HG03575 (cell line): ENCODE results near the gene XRCC1.
"Not testable (repeated sequence)": the region's sequence is repeated elsewhere in the genome, so short reads cannot be mapped to it uniquely, and the experiment has no call there.

Experiments used
- ATAC-seq: cut with Tn5 transposase; IDR thresholded peaks from one replicate; pipeline ENCODE4 v1.9.1; 2021; ENCODE audit not compliant: unreplicated experiment, insufficient number of reproducible peaks, low FRiP score; ENCODE audit errors: extremely low read depth

The XRCC1 gene

GRCh38 chr19:43532571-43532961, 42.8 kb downstream of the XRCC1 start:
- no peak for ATAC-seq

- ATAC-seq, result no peak
Observed at GRCh38 chr19:43527860-43528622, 47.3 kb downstream of the XRCC1 start.

GRCh38 chr19:43526884-43527859, 48.2 kb downstream of the XRCC1 start, which contains the start of gene ETHE1:
TSS of gene ETHE1 (minus strand) at chr19:43527201. CDS start at chr19:43527177, 24 bp downstream.
- no peak for ATAC-seq

DNA sequence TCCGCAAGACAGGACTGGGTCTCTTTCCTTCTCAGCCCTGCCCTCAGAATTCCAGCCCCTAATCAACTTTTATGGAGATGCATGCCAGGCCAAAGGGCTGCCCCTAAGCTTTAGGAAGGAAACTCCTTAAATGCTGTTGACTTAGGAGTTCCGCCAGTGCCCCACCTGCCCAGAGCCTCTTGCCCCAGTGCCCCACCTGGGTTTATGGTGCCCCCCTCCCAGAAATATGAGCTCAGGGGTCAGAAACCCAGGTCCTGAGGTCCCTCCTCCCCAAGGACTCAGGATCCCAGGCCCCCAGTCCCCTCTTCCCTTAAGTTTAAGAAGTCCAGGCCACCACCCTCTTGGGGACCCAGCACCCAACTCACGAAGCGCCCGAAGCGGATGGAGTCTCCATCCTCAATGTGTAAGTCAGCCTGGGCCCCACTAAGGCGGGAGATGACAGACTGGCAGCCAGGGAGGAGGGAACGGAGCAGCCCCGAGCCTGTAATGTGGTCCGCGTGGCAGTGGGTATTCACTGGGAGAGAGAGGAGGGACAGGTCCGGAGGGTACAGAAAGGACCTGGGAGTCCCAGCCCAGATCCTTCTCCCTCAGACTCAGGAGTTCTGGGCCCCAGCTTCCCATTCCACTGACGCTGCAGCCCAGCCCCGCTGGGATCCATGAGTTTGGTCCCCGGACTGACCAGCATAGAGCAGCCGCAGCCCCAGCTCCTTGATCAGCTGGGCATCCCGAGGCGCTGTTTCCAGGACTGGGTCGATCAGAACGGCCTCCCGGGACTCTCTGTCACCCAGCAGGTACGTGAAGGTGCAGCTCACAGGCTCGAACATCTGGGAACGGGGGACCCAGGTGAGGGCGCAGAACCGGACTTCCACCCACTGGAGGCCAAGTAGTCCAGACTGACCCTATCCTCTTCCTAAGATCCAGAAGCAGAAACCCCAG, 49.2 kb downstream of the XRCC1 start:
- ATAC-seq, result no peak

GRCh38 chr19:43524922-43525835, 50.1 kb downstream of the XRCC1 start:
- no peak for ATAC-seq

GRCh38 chr19:43523696-43524095, 51.6 kb downstream of the XRCC1 start:
- not testable (repeated sequence) for ATAC-seq

GRCh38 chr19:43522929-43523328, 52.4 kb downstream of the XRCC1 start:
- no peak for ATAC-seq

DNA sequence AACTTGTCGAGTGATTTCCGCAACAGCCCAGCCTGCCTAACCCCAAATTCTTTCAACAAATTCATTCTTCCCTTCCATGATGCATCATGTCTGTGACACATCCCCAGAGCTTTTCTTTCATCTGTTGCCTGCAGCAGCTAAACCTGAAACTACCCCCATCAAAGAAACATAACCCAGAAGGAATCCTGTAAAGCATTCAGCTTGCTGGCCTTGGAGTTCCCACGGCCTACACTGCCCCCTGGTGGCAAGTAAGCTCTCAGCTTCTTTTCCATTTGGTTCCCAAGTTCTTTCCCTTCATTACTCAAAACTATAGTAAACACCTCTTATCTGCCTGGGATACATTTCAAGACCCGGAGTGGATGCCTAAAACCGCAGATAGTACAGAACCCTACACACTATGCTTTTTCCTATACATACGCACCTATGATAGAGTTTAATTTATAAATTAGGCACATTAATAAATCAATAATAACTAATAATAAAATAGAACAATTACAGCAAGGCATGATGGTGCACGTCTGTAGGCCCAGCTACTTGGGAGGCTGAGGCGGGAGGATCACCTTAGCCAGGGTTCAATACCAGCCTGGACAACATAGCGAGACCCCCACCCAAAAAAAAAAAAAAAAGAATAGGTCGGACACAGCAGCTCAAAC, 55.8 kb downstream of the XRCC1 start:
- no peak for ATAC-seq

DNA sequence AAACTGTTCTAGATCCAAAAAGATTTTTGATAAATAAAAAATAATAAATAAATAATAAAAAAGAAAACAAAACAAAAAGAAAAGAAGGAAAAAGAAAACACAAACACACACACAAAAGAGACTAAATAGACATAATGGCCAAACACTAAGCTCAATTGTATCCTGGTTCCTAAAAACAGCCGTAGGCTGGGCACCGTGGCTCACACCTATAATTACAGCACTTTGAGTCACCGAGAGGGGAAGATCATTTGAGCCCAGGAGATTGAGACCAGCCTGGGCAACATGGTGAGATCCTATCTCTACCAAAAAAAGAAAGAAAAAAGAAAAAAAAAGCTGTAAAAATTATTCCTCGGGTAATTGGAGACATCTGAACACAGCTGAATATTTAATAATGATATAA, 57.3 kb downstream of the XRCC1 start:
- no peak for ATAC-seq

- not testable (repeated sequence) for ATAC-seq
Observed at GRCh38 chr19:43512399-43512798, 62.9 kb downstream of the XRCC1 start.

DNA sequence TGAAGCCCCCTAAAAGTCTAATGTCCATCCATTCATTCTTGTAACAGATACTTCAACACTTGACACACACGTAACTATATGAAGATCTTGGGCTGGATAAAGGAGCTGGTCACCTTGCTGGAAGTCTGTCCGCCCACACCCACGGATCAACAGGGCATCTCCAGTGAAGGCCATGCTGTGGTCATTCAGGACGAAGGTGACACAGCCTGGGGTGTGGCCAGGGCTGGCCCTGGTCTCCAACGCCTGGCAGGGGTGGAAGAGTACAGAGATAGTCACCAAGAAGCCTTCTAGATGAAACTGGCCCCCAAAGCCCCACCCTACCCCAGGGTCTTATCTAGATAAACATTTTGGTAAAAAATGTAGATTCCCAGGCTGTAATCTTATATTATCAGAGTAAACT, 64.0 kb downstream of the XRCC1 start:
- no peak for ATAC-seq

DNA sequence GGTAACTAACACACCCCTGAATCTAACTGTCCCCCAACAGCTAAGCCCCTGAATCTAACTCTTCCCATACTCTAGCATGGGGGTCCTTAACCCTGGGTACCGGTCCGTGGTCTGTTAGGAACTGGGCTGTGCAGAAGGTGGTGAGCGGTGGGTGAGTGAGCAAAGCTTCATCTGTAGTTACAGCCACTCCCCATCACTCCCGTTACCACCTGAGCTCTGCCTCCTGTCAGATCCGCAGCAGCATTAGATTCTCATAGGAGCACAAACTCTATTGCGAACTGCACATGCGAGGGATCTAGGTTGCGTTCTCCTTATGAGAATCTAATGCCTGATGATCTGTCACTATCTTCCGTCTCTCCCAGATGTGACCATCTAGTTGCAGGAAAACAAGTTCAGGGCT, 64.6 kb downstream of the XRCC1 start:
- ATAC-seq, result no peak

DNA sequence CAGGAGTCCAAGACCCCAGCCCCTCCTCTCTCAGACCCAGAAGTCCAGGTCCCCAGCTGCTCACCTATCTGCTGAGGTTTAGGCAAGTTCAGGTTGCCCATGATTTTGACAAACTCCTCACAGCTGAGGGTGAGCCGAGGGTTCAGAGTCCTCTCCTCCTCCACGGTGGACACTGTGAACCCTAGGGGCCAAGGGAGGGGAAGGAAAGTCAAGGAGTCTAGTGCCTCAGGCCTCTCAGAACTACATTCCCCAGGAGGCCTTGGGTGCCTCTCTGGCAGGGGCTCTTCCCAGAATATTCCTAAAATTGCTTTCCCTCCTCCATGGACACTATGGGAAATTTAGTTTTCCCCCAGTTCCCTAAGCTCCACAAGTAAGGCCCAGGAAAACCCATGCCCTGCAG, 67.4 kb downstream of the XRCC1 start:
- no peak for ATAC-seq

GRCh38 chr19:43506629-43507028, 68.7 kb downstream of the XRCC1 start:
- ATAC-seq, result no peak

- no peak for ATAC-seq
Observed at GRCh38 chr19:43505941-43506340, 69.4 kb downstream of the XRCC1 start.

DNA sequence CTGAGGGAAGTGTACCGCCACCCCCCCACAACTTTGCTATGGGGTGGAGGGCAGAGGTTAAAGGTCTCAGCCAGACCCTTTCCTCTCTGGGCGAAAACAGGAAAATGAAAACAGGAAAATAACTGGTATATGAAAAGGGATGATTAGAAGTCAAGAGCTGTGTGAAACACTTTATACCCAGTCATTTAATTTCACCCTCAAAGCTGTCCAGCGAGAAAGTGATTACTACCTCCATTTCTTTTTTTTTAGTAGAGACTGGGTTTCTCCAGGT, 70.2 kb downstream of the XRCC1 start:
- no peak for ATAC-seq

DNA sequence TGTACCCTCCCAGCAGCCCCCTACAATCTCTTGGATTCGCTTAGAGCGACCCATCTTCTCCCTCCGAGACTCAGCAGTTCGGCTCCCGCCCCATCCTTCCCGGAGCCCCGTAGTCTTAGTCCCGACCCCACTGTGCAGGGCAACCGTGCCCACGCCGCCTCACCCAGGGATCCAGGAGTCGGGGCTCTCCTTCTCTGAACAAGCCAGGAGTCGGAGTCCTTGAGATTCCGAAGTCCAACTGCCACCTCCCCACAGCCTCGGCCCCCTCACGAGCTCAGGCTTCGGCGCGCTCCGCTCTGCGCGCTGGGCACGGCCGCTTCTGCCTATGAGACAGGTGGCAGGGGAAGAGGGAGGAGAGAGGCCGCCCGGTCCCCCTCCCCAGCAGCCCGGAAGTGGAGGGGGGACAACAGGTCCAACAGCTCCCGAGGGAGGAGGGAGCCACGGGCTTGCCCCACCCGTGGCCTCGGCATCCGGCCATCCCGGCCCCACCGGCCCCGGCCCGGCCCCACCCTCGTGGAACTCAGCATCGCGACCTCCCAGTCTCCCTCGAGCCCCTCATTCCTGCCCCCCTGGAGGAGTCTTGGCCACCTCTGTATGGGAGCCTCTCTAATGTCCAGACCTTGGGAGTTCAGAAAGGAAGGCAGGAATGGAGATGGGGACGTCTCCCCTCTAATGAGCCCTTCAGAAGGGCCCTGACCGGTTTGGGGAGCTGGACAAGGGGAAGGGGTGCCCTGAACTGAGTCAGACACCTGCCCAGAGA, 70.7 kb downstream of the XRCC1 start, which contains the start of gene PHLDB3:
Gene PHLDB3, minus strand, starts transcription at position 321 of the 760 bp plus-strand sequence. CDS start 628 bp downstream, outside the sequence.
- ATAC-seq, result no peak
